ENCODE results near the gene SH2D3C. TPM values are rescaled to one million over a fixed set of nuclear protein-coding genes. Genes with fewer than 3 reads are reported as not detected.

SH2D3C gene
- total and polyA plus RNA-seq, 2 of the 8 experiments (the other 6 are each of a cell fraction or from before 2014, with no cell fraction given) = 6.4 to 8.1 TPM

DNA sequence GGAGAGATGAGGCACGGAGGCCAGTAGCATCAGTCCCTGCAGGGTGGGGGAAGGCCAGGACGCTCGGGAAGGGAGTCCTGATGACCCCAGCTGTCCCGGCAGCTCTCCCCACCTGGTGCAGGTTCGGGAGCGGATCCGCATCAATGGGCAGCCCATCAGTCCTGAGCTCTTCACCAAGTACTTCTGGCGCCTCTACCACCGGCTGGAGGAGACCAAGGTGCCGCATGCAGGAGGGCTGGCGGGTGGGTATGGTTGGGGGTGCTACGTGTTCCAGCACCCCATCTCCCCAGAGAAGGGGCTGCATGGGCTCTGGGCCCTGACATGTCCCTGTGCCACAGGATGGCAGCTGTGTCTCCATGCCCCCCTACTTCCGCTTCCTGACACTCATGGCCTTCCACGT, 28.4 kb upstream of the SH2D3C start:
- no peak overlapping the region for H4K91ac ChIP-seq (replicated peaks; ENCODE audit: insufficient read length, low read length)
- no peak overlapping the region for H3K4ac ChIP-seq (replicated peaks; ENCODE audit: insufficient read length, low read depth, low read length)
- no peak overlapping the region for H2BK20ac ChIP-seq (ENCODE audit: low read length)
- H3K4me1 ChIP-seq (replicated peaks in 1 of 4; ENCODE audit: control insufficient read depth in 3 of 4, insufficient read depth in 4 of 4, low read length in 3 of 4) = peaks cover 4 to 16% (median 13%) of the 10 kb centered on the region in 4 experiments; a peak in 6 of 7 replicates
- H3K56ac ChIP-seq (replicated peaks; ENCODE audit: insufficient read length, low read depth, low read length) = no peak overlapping the region
- CTCF ChIA-PET (ENCODE audit: partially characterized antibody) = interaction anchor here (1.2 to 4.4 kb wide), 8 partner anchors 13 to 115 kb away, joined by 3 to 21 read pairs (median 7); no protein-coding TSS in a partner anchor
- peaks cover 7% of the 10 kb centered on the region for H3K79me1 ChIP-seq (ENCODE audit: low read depth, low read length)
- no peak overlapping the region for H3K23ac ChIP-seq (ENCODE audit: insufficient read length)
- H3K4me2 ChIP-seq (ENCODE audit: insufficient read depth in 1 of 2, low read depth in 2 of 2, low read length in 2 of 2) = no peak overlapping the region
- H3K27me3 ChIP-seq (replicated peaks in 1 of 4; ENCODE audit: control insufficient read depth in 3 of 4, extremely low read depth in 1 of 4, insufficient read depth in 3 of 4, low read length in 3 of 4) = no peaks in the 10 kb centered on the region
- H2BK12ac ChIP-seq (ENCODE audit: low read depth, low read length) = no peak overlapping the region
- no peak overlapping the region for H3K14ac ChIP-seq (ENCODE audit: insufficient read length)
- no peak overlapping the region for H4K5ac ChIP-seq (ENCODE audit: insufficient read length, low read depth, low read length)
- 94% methylated on average over 12 of the region's 14 CpGs; no CpG with 5 or more reads in 1 of the 2 experiments for WGBS, 2 experiments (ENCODE audit: extremely low coverage in 1 of 2, insufficient coverage in 1 of 2, insufficient read length in 1 of 2, insufficient replicate concordance in 2 of 2, low coverage in 1 of 2, low lambda C conversion rate in 2 of 2, missing lambda C conversion rate in 1 of 2)
- peaks cover 10% of the 10 kb centered on the region; the same call in 1 of the 2 replicates for H3K23me2 ChIP-seq (ENCODE audit: low read depth, low read length)
- no peak overlapping the region for H3K4me3 ChIP-seq (ENCODE audit: extremely low read depth in 1 of 4, insufficient read depth in 2 of 4, low read depth in 3 of 4, low read length in 4 of 4)
- POLR2A ChIA-PET (ENCODE audit: partially characterized antibody) = interaction anchor here (1.9 to 10.3 kb wide), 2 partner anchors 11 to 18 kb away, joined by 10 to 140 read pairs; partner anchors contain the start of gene CDK9
- no peak overlapping the region for H3K9ac ChIP-seq (replicated peaks in 1 of 4; ENCODE audit: extremely low read depth in 1 of 4, low read depth in 3 of 4, low read length in 3 of 4)
- peaks cover 0 to 15% of the 10 kb centered on the region in 2 experiments; a peak in 2 of 4 replicates for H3K79me2 ChIP-seq (ENCODE audit: control insufficient read depth in 1 of 2, insufficient read depth in 2 of 2, low read length in 2 of 2)
- no peak overlapping the region for H2BK120ac ChIP-seq (replicated peaks; ENCODE audit: low read depth, low read length)
- H4K8ac ChIP-seq (ENCODE audit: extremely low read depth, insufficient read depth, low read length) = no peak overlapping the region
- no peak overlapping the region for H2BK15ac ChIP-seq (ENCODE audit: low read length)
- peaks cover 4 to 11% (median 8%) of the 10 kb centered on the region in 4 experiments; a peak in 6 of 8 replicates for H3K36me3 ChIP-seq (ENCODE audit: control insufficient read depth in 2 of 4, insufficient read depth in 4 of 4, low read length in 3 of 4)
- H2AFZ ChIP-seq (ENCODE audit: low read length) = no peak overlapping the region
- H3K27ac ChIP-seq (ENCODE audit: low read depth, low read length) = no peak overlapping the region
- DNase-seq (ENCODE audit: low read depth in 1 of 2, low spot score in 2 of 2) (no peak), FAIRE-seq (no peak)
- H4K20me1 ChIP-seq (replicated peaks in 1 of 2; ENCODE audit: control insufficient read depth in 1 of 2, insufficient read depth in 2 of 2, low read length in 2 of 2) = peaks cover 2 to 14% of the 10 kb centered on the region in 2 experiments
- H2BK5ac ChIP-seq (ENCODE audit: low read depth, low read length) = no peak overlapping the region
- no peaks in the 10 kb centered on the region for H3K9me3 ChIP-seq (ENCODE audit: insufficient read depth in 2 of 2, low read depth in 1 of 2, low read length in 1 of 2)
- no peak overlapping the region for H2AK5ac ChIP-seq (ENCODE audit: low read depth, low read length)
- H3K18ac ChIP-seq (ENCODE audit: extremely low read depth, low read length) = no peak overlapping the region
- no peak for TF ChIP-seq SP1 (IDR thresholded peaks at IDR 0.05; ENCODE audit: low read depth, low read length)
- TF ChIP-seq, protein P1, sequence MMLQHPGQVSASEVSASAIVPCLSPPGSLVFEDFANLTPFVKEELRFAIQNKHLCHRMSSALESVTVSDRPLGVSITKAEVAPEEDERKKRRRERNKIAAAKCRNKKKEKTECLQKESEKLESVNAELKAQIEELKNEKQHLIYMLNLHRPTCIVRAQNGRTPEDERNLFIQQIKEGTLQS (IDR thresholded peaks at IDR 0.05; ENCODE audit: insufficient read depth, low read depth, low read length) = no peak
- TF ChIP-seq SP2 (IDR thresholded peaks at IDR 0.05; ENCODE audit: low read length) = no peak
- no peak for TF ChIP-seq TEAD4 (IDR thresholded peaks at IDR 0.05; ENCODE audit: low read depth, low read length)
- TF ChIP-seq HDAC6 (IDR thresholded peaks at IDR 0.05; ENCODE audit: low read depth, low read length) = no peak
- no peak for TF ChIP-seq NANOG (IDR thresholded peaks at IDR 0.05; ENCODE audit: insufficient read depth, low read depth, low read length, poor library complexity, severe bottlenecking)
- TF ChIP-seq CTBP2 (IDR thresholded peaks at IDR 0.05; ENCODE audit: borderline replicate concordance, insufficient read depth, insufficient read length, low read length) = no peak
- TF ChIP-seq RNF2 (IDR thresholded peaks at IDR 0.05; ENCODE audit: borderline replicate concordance, low read depth, low read length, missing control alignments, poor library complexity, severe bottlenecking) = no peak
- no peak for TF ChIP-seq JUND (IDR thresholded peaks at IDR 0.05; ENCODE audit: low read length)
- no peak for TF ChIP-seq RAD21 (IDR thresholded peaks at IDR 0.05 in 1 of 2, conservative IDR thresholded peaks at IDR 0.05 in 1 of 2; ENCODE audit: low read depth in 2 of 2, low read length in 2 of 2)
- no peak for TF ChIP-seq KDM5A (IDR thresholded peaks at IDR 0.05; ENCODE audit: low read length)
- no peak for TF ChIP-seq CREB1 (IDR thresholded peaks at IDR 0.05)
- no peak for TF ChIP-seq JUN (IDR thresholded peaks at IDR 0.05; ENCODE audit: low read depth, low read length)
